ENCODE results near the gene RDX.

DNA sequence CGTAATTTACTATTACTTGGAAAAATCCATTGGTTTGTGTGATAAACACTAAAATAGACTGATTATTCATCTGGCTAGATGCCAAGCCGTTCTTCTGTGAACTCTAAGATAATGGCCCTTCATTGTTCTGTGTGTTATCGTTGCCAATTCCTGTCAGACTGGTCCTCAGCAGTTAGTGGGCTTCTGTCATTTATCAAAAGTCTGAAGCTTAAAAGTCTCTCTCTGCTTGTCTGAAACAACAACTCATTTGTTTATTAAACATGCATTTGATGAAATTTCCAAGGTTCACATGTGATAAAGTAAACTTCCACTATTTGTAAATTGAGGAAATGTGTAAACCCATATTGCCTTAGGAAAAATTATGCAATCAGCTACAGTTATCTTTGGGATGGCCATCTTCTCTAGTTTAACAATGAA lies 21.1 kb upstream of the RDX start:
- TF ChIP-seq, protein P1, sequence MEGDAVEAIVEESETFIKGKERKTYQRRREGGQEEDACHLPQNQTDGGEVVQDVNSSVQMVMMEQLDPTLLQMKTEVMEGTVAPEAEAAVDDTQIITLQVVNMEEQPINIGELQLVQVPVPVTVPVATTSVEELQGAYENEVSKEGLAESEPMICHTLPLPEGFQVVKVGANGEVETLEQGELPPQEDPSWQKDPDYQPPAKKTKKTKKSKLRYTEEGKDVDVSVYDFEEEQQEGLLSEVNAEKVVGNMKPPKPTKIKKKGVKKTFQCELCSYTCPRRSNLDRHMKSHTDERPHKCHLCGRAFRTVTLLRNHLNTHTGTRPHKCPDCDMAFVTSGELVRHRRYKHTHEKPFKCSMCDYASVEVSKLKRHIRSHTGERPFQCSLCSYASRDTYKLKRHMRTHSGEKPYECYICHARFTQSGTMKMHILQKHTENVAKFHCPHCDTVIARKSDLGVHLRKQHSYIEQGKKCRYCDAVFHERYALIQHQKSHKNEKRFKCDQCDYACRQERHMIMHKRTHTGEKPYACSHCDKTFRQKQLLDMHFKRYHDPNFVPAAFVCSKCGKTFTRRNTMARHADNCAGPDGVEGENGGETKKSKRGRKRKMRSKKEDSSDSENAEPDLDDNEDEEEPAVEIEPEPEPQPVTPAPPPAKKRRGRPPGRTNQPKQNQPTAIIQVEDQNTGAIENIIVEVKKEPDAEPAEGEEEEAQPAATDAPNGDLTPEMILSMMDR (IDR thresholded peaks at IDR 0.05): no peak
- TF ChIP-seq ZFX (IDR thresholded peaks at IDR 0.05; ENCODE audit: borderline replicate concordance): no peak
